Keratinocyte (primary cell): ENCODE results near the gene TXNL4B. TPM values are rescaled to one million over a fixed set of nuclear protein-coding genes. Genes with fewer than 3 reads are reported as not detected.

Source experiments
- DNase-seq: peaks from one replicate; pipeline ENCODE4 v3.0.0-alpha.2; 2011; ENCODE audit warnings: low read depth, missing footprints, low spot score
- FAIRE-seq: peaks from 2 replicates; lab custom pipeline; 2011; peaks lifted over from hg19 to GRCh38; lab: Jason Lieb, UNC
- H2AFZ ChIP-seq: 2 replicates; pipeline ENCODE4 v1.6.0; 2012; ENCODE audit warnings: low read length, control low read depth, inconsistent platforms; ENCODE audit not compliant: control insufficient read depth
- H3K27ac ChIP-seq: 2 replicates; pipeline ENCODE4 v1.5.1; 2011; ENCODE audit warnings: low read length; ENCODE audit not compliant: control insufficient read depth, insufficient read depth
- H3K27me3 ChIP-seq: 3 replicates; pipeline ENCODE4 v1.6.0; 2011; ENCODE audit warnings: low read length; ENCODE audit not compliant: control insufficient read depth, insufficient read depth; ENCODE audit errors: extremely low read depth
- H3K36me3 ChIP-seq, 2 experiments: 2 replicates in 1 of 2; 3 replicates in 1 of 2; pipeline ENCODE4 v1.5.1; 2011; ENCODE audit warnings: low read length in 2 of 2, mild to moderate bottlenecking in 1 of 2; ENCODE audit not compliant: control insufficient read depth in 2 of 2, insufficient read depth in 2 of 2; ENCODE audit errors: extremely low read depth in 1 of 2
- H3K4me1 ChIP-seq: 3 replicates; pipeline ENCODE4 v1.5.1; 2011; ENCODE audit warnings: low read length; ENCODE audit not compliant: control insufficient read depth, insufficient read depth; ENCODE audit errors: extremely low read depth
- H3K4me2 ChIP-seq: 3 replicates; pipeline ENCODE4 v1.6.0; 2011; ENCODE audit warnings: low read depth, low read length; ENCODE audit not compliant: control insufficient read depth, insufficient read depth; ENCODE audit errors: extremely low read depth
- H3K4me3 ChIP-seq, 3 experiments: fragments of 200-600 bp in 1 of 3; sonication (generic) in 1 of 3; 2 replicates in 2 of 3; 3 replicates in 1 of 3; pipeline ENCODE4 v1.5.1; 2011 to 2016; ENCODE audit warnings: low read length in 3 of 3, mild to moderate bottlenecking in 3 of 3, control low read depth in 2 of 3, inconsistent platforms in 1 of 3, low read depth in 1 of 3, mixed read lengths in 1 of 3, mixed run types in 1 of 3, moderate library complexity in 1 of 3; ENCODE audit not compliant: control insufficient read depth in 2 of 3, insufficient read depth in 2 of 3; ENCODE audit errors: extremely low read depth in 1 of 3
- H3K79me2 ChIP-seq: 2 replicates; pipeline ENCODE4 v1.6.0; 2012; ENCODE audit warnings: low read length; ENCODE audit not compliant: control insufficient read depth, insufficient read depth
- H3K9ac ChIP-seq: 3 replicates; pipeline ENCODE4 v1.6.0; 2011; ENCODE audit warnings: low read length; ENCODE audit not compliant: control insufficient read depth, insufficient read depth; ENCODE audit errors: extremely low read depth
- H3K9me1 ChIP-seq: 3 replicates; pipeline ENCODE4 v1.6.0; 2011; ENCODE audit warnings: low read length; ENCODE audit not compliant: control insufficient read depth, insufficient read depth; ENCODE audit errors: extremely low read depth
- H3K9me3 ChIP-seq: 2 replicates; pipeline ENCODE4 v1.5.1; 2012; ENCODE audit warnings: low read depth, low read length; ENCODE audit not compliant: control insufficient read depth
- H4K20me1 ChIP-seq: 3 replicates; pipeline ENCODE4 v1.6.0; 2011; ENCODE audit warnings: low read length; ENCODE audit not compliant: control insufficient read depth, insufficient read depth; ENCODE audit errors: extremely low read depth
- CTCF ChIP-seq, 3 experiments: IDR thresholded peaks in 1 of 3; conservative IDR thresholded peaks in 1 of 3; optimal IDR thresholded peaks in 1 of 3; 2 replicates in 2 of 3; 3 replicates in 1 of 3; pipeline versions ENCODE3 to v1.5.1; 2011; ENCODE audit warnings: low read length in 3 of 3, mild to moderate bottlenecking in 3 of 3, moderate library complexity in 2 of 3, control low read depth in 1 of 3, inconsistent platforms in 1 of 3; ENCODE audit not compliant: insufficient read depth in 2 of 3; ENCODE audit errors: extremely low read depth in 1 of 3
- EZH2 ChIP-seq: IDR thresholded peaks from one replicate; pipeline ENCODE4 v1.6.1; 2012; ENCODE audit warnings: inconsistent platforms, mild to moderate bottlenecking, low read length, moderate library complexity
- dilution Hi-C: fragments of 300-500 bp; cut with MboI; formaldehyde crosslinking; loops from one replicate; pipeline ENCODE4 v1.7.0; 2020; ENCODE audit warnings: low sequenced_read_pairs; ENCODE audit not compliant: extremely low pct_ligation_motif_present
- polyA plus RNA-seq, 5 experiments: library from polyadenylated mRNA; depleted of rRNA in 3 of 5; stranded (reverse) in 3 of 5; stranded (forward) in 1 of 5; unstranded in 1 of 5; fragments of >200 nt; gene quantifications; 1 replicate in 1 of 5; 2 replicates in 3 of 5; 3 replicates in 1 of 5; pipeline versions ENCODE4 v1.2.1 to v1.2.3, GENCODE V29; 2011 to 2012; ENCODE audit warnings: missing spikeins in 2 of 5, low read depth in 1 of 5, low replicate concordance in 1 of 5

TXNL4B gene
- polyA plus RNA-seq, 1 donor (not counting 4 experiments of a cell fraction or from before 2014, with no cell fraction given) = 12.4 TPM

GRCh38 chr16:72122308-72122707 lies 28.9 kb upstream of the TXNL4B start:
- H3K4me2 ChIP-seq = no peak overlapping the region
- no peaks in the 10 kb centered on the region for H4K20me1 ChIP-seq
- no peaks in the 10 kb centered on the region for H3K9me3 ChIP-seq
- DNase-seq (no peak), FAIRE-seq (no peak)
- no peak overlapping the region for H3K4me3 ChIP-seq
- no peaks in the 10 kb centered on the region for H3K36me3 ChIP-seq
- TF ChIP-seq EZH2 (no peak), CTCF (optimal IDR thresholded peaks at IDR 0.05 in 1 of 3, IDR thresholded peaks at IDR 0.05 in 1 of 3, conservative IDR thresholded peaks at IDR 0.05 in 1 of 3; ENCODE audit: extremely low read depth in 1 of 3, insufficient read depth in 2 of 3, low read length in 3 of 3) (no peak)
- H2AFZ ChIP-seq = no peak overlapping the region
- dilution Hi-C loops = no loop called here
- no peaks in the 10 kb centered on the region for H3K4me1 ChIP-seq
- no peaks in the 10 kb centered on the region for H3K9me1 ChIP-seq
- H3K27ac ChIP-seq = no peak overlapping the region
- H3K27me3 ChIP-seq = no peaks in the 10 kb centered on the region
- no peaks in the 10 kb centered on the region for H3K79me2 ChIP-seq
- no peak overlapping the region for H3K9ac ChIP-seq

GRCh38 chr16:72120026-72120425 lies 26.6 kb upstream of the TXNL4B start:
- H3K9me1 ChIP-seq = no peaks in the 10 kb centered on the region
- H4K20me1 ChIP-seq = no peaks in the 10 kb centered on the region
- H3K4me2 ChIP-seq = no peak overlapping the region
- H3K4me1 ChIP-seq = no peaks in the 10 kb centered on the region
- H3K36me3 ChIP-seq = no peaks in the 10 kb centered on the region
- H3K27me3 ChIP-seq = no peaks in the 10 kb centered on the region
- no peak overlapping the region for H2AFZ ChIP-seq
- no peaks in the 10 kb centered on the region for H3K79me2 ChIP-seq
- no peaks in the 10 kb centered on the region for H3K9me3 ChIP-seq
- FAIRE-seq (no peak), DNase-seq (no peak)
- no peak overlapping the region for H3K4me3 ChIP-seq
- dilution Hi-C loops = no loop called here
- TF ChIP-seq CTCF (optimal IDR thresholded peaks at IDR 0.05 in 1 of 3, IDR thresholded peaks at IDR 0.05 in 1 of 3, conservative IDR thresholded peaks at IDR 0.05 in 1 of 3; ENCODE audit: extremely low read depth in 1 of 3, insufficient read depth in 2 of 3, low read length in 3 of 3) (no peak), EZH2 (no peak)
- no peak overlapping the region for H3K27ac ChIP-seq
- no peak overlapping the region for H3K9ac ChIP-seq
